Uterus (tissue), 4 donors: Measurements from ENCODE around the gene KIRREL2. TPM values are rescaled to one million over a fixed set of nuclear protein-coding genes. Genes with fewer than 3 reads are reported as not detected.

Experiments
- DNase-seq, 2 donors: peaks; one replicate each; pipeline ENCODE4 v3.0.0-alpha.2; 2019 to 2020
- H3K27ac ChIP-seq, 2 donors: fragments of 200-600 bp; sonication (generic); 1 replicate in 1 of 2; 2 replicates in 1 of 2; pipeline ENCODE4 v1.5.1; 2016 to 2018
- H3K27me3 ChIP-seq, 2 donors: fragments of 200-600 bp; sonication (generic); one replicate each; pipeline ENCODE4 v1.5.1; 2018 to 2019; ENCODE audit warnings: control low read depth in 1 of 2
- H3K36me3 ChIP-seq, 2 donors: fragments of 200-600 bp; sonication (generic); one replicate each; pipeline ENCODE4 v1.5.1; 2019; ENCODE audit warnings: control low read depth in 1 of 2
- H3K4me1 ChIP-seq, 2 donors: fragments of 200-600 bp; sonication (generic); one replicate each; pipeline ENCODE4 v1.5.1; 2018 to 2019; ENCODE audit warnings: control low read depth in 1 of 2
- H3K4me3 ChIP-seq, 2 donors: fragments of 200-600 bp; sonication (generic); 1 replicate in 1 of 2; 2 replicates in 1 of 2; pipeline ENCODE4 v1.5.1; 2018 to 2019; ENCODE audit warnings: mild to moderate bottlenecking in 1 of 2
- H3K9me3 ChIP-seq, 2 donors: fragments of 200-600 bp; sonication (generic); one replicate each; pipeline ENCODE4 v1.5.1; 2019; ENCODE audit warnings: control low read depth in 1 of 2
- CTCF ChIP-seq, 4 experiments: fragments of 200-600 bp in 2 of 4; fragments of 450-650 bp in 2 of 4; sonication (generic) in 2 of 4; IDR thresholded peaks; one replicate each; pipeline ENCODE4 v1.5.1; 2016 to 2019; ENCODE audit warnings: antibody characterized with exemption in 4 of 4, mild to moderate bottlenecking in 2 of 4, moderate library complexity in 1 of 4
- POLR2A ChIP-seq, 2 donors: fragments of 450-650 bp; IDR thresholded peaks; one replicate each; pipeline ENCODE4 v1.6.1; 2016; ENCODE audit warnings: antibody characterized with exemption in 2 of 2, mild to moderate bottlenecking in 1 of 2, moderate library complexity in 1 of 2
- intact Hi-C: fragments of 100-400 bp; cut with DNase I; formaldehyde crosslinking; loops from one replicate; pipeline ENCODE4 v1.15.1; 2023; ENCODE audit warnings: low total_unique reads
- total RNA-seq, 4 donors: library from RNA; depleted of rRNA in 3 of 4; stranded (reverse); fragments of >200 nt in 3 of 4; gene quantifications; one replicate each; pipeline versions ENCODE4 v1.1.0 to v1.2.4, GENCODE V29; 2014 to 2023
- donor health status: DM: yes; HTN: yes; CAD: no.

Gene KIRREL2
- total RNA-seq, 4 donors from 2014 or later: 0.55 to 2.8 TPM; not detected in 2

- no peak for DNase-seq
- peaks cover 0 to 14% of the 10 kb centered on the region in 2 donors for H3K4me1 ChIP-seq
- H3K27me3 ChIP-seq: peaks cover 0 to 3% of the 10 kb centered on the region in 2 donors
- no peak overlapping the region for H3K27ac ChIP-seq
- H3K9me3 ChIP-seq: no peaks in the 10 kb centered on the region
- no peak for TF ChIP-seq CTCF (IDR thresholded peaks at IDR 0.05)
- no peak for TF ChIP-seq POLR2A (IDR thresholded peaks at IDR 0.05)
- H3K36me3 ChIP-seq: no peaks in the 10 kb centered on the region
- no peak overlapping the region for H3K4me3 ChIP-seq
- intact Hi-C loops: no loop called here
These were observed 14.9 kb downstream of the KIRREL2 start for GRCh38 chr19:35871611-35872010.

GRCh38 chr19:35872180-35872579, 15.5 kb downstream of the KIRREL2 start:
- DNase-seq: no peak

GRCh38 chr19:35874392-35874930, 17.8 kb downstream of the KIRREL2 start:
- H3K9me3 ChIP-seq: no peaks in the 10 kb centered on the region
- TF ChIP-seq CTCF (IDR thresholded peaks at IDR 0.05): no peak
- no peak for TF ChIP-seq POLR2A (IDR thresholded peaks at IDR 0.05)
- no peak overlapping the region for H3K4me3 ChIP-seq
- H3K4me1 ChIP-seq: peaks cover 0 to 9% of the 10 kb centered on the region in 2 donors
- H3K27me3 ChIP-seq: peaks cover 0 to under 1% of the 10 kb centered on the region in 2 donors
- no peak for DNase-seq
- intact Hi-C loops: no loop called here
- H3K27ac ChIP-seq: no peak overlapping the region
- no peaks in the 10 kb centered on the region for H3K36me3 ChIP-seq

More at GRCh38 chr19:35872180-35872579, 15.5 kb downstream of the KIRREL2 start:
- no peaks in the 10 kb centered on the region for H3K9me3 ChIP-seq
- peaks cover 0 to 14% of the 10 kb centered on the region in 2 donors for H3K4me1 ChIP-seq
- TF ChIP-seq POLR2A (IDR thresholded peaks at IDR 0.05) (no peak), CTCF (IDR thresholded peaks at IDR 0.05) (no peak)
- intact Hi-C loops: no loop called here
- H3K4me3 ChIP-seq: no peak overlapping the region
- no peaks in the 10 kb centered on the region for H3K36me3 ChIP-seq
- peaks cover 0 to 3% of the 10 kb centered on the region in 2 donors for H3K27me3 ChIP-seq
- H3K27ac ChIP-seq: no peak overlapping the region

DNA sequence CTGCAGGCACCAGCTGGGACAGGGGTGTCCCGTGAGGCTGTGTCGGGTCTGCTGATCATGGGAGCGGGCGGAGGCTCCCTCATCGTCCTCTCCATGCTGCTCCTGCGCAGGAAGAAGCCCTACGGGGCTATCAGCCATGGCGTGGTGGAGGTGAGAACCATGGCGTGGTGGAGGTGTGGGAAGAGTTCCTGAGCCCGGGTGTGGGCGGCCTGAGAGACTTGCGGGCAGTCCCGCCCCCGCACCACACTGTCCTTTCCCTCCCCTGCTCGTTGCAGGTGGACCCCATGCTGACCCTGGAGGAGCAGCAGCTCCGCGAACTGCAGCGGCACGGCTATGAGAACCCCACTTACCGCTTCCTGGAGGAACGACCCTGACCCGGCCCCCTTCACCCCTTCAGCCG, 22.4 kb downstream of the KIRREL2 start:
- Histone ChIP-seq H3K9me3 (no peaks in the 10 kb centered on the region), H3K4me3 (no peak overlapping the region), H3K27ac (no peak overlapping the region), H3K36me3 (no peaks in the 10 kb centered on the region), H3K27me3 (peaks cover 0 to 7% of the 10 kb centered on the region in 2 donors), H3K4me1 (no peaks in the 10 kb centered on the region)
- DNase-seq: no peak
- TF ChIP-seq CTCF (IDR thresholded peaks at IDR 0.05): no peak
- TF ChIP-seq POLR2A (IDR thresholded peaks at IDR 0.05): no peak
- intact Hi-C loops: no loop called here

DNA sequence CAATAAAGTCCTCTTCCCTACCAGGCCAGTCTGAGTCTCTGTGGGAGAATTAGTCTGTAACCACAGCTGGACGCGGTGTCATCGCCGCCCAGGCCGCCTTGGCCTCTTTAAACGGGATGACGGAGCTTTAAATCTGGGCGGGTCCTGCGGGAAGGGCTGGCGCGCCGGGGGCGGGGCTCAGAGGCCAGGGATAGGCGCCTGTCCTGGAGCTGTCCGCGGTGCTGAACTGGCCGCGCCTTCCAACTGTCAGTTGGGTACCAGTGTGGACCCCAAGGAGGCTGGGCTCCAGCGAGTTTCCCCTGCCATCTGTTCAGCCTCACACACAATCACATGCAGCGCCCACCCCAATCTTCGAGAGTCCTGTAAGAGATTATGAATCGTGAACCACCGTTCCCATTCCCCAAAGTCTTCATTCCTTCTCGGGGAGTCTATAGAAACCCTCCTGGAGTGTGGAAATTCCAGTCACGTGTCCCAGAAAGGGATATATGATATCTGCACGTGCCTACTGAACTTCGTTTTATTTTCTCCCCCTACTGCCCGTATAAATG, 23.1 kb downstream of the KIRREL2 start:
- Histone ChIP-seq H3K27ac (no peak overlapping the region), H3K9me3 (no peaks in the 10 kb centered on the region), H3K4me1 (no peaks in the 10 kb centered on the region), H3K36me3 (no peaks in the 10 kb centered on the region), H3K4me3 (no peak overlapping the region), H3K27me3 (peaks cover 0 to 7% of the 10 kb centered on the region in 2 donors)
- DNase-seq: peak; percentile 70 to 81
- TF ChIP-seq POLR2A (IDR thresholded peaks at IDR 0.05) (no peak), CTCF (IDR thresholded peaks at IDR 0.05) (no peak)
- intact Hi-C loops: loop anchor here (10.0 kb wide), 1 partner anchor 55 kb away; the partner anchor contains the start of gene LRFN3
